ENCODE measurements around the gene PXN. TPM values are rescaled to one million over a fixed set of nuclear protein-coding genes. Genes with fewer than 3 reads are reported as not detected.
A peak's percentile ranks its signal among the peaks of the same experiment; 100 is the strongest.

PXN gene
- total and polyA plus RNA-seq, 2 of the 13 experiments (the other 11 are each of a cell fraction or from before 2014, with no cell fraction given): 13.6 to 14.2 TPM

DNA sequence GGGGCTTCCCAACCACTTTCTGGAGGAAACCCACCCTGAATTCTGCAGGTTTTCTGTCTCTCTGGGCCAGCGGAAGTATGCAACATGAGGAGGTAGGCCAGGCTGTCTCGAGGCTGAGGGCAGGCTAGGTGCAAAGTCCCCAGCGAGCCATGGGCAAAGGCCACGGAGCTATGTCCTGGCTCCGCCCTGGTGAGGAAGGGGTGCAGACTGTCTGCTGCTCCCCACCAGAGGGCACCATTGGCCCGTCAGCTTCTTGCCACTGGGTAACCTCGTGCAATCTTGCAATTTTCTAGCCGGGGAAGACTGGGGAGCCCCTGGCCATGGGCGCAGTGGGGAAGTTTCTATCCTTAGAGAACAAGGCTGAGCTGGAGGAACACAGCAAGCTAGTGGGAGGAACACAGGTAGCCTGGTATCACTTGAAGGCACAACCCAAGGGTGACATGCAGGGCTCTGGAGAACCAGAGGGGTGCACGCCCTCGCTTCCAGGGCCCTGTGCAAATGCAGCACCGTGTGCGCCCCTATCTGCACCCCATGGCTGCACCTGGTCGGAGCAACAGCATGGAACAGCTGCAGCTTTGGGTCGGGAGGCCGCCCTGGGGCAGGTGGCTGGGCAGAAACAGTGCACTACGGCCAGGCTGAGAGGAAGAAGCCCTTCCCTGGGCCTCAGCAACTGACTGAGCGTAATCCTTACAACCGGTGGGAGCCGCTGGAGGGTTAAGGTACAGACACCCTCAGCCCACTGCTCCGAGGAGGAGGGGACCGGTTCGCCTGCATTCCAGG, 37.0 kb downstream of the PXN start (continued):
- TF ChIP-seq, protein P1, sequence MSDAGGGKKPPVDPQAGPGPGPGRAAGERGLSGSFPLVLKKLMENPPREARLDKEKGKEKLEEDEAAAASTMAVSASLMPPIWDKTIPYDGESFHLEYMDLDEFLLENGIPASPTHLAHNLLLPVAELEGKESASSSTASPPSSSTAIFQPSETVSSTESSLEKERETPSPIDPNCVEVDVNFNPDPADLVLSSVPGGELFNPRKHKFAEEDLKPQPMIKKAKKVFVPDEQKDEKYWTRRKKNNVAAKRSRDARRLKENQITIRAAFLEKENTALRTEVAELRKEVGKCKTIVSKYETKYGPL (CRISPR knock-in tag; IDR thresholded peaks at IDR 0.05): no peak
- TF ChIP-seq ZNF737 (CRISPR knock-in tag; IDR thresholded peaks at IDR 0.05; ENCODE audit: borderline replicate concordance): no peak; the same call in 1 of the 2 replicates
- TF ChIP-seq, protein P2, sequence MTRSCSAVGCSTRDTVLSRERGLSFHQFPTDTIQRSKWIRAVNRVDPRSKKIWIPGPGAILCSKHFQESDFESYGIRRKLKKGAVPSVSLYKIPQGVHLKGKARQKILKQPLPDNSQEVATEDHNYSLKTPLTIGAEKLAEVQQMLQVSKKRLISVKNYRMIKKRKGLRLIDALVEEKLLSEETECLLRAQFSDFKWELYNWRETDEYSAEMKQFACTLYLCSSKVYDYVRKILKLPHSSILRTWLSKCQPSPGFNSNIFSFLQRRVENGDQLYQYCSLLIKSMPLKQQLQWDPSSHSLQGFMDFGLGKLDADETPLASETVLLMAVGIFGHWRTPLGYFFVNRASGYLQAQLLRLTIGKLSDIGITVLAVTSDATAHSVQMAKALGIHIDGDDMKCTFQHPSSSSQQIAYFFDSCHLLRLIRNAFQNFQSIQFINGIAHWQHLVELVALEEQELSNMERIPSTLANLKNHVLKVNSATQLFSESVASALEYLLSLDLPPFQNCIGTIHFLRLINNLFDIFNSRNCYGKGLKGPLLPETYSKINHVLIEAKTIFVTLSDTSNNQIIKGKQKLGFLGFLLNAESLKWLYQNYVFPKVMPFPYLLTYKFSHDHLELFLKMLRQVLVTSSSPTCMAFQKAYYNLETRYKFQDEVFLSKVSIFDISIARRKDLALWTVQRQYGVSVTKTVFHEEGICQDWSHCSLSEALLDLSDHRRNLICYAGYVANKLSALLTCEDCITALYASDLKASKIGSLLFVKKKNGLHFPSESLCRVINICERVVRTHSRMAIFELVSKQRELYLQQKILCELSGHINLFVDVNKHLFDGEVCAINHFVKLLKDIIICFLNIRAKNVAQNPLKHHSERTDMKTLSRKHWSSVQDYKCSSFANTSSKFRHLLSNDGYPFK (CRISPR knock-in tag; IDR thresholded peaks at IDR 0.05; ENCODE audit: borderline replicate concordance): peak; percentile 50; the same call in 1 of the 2 replicates
- TF ChIP-seq, protein P3, sequence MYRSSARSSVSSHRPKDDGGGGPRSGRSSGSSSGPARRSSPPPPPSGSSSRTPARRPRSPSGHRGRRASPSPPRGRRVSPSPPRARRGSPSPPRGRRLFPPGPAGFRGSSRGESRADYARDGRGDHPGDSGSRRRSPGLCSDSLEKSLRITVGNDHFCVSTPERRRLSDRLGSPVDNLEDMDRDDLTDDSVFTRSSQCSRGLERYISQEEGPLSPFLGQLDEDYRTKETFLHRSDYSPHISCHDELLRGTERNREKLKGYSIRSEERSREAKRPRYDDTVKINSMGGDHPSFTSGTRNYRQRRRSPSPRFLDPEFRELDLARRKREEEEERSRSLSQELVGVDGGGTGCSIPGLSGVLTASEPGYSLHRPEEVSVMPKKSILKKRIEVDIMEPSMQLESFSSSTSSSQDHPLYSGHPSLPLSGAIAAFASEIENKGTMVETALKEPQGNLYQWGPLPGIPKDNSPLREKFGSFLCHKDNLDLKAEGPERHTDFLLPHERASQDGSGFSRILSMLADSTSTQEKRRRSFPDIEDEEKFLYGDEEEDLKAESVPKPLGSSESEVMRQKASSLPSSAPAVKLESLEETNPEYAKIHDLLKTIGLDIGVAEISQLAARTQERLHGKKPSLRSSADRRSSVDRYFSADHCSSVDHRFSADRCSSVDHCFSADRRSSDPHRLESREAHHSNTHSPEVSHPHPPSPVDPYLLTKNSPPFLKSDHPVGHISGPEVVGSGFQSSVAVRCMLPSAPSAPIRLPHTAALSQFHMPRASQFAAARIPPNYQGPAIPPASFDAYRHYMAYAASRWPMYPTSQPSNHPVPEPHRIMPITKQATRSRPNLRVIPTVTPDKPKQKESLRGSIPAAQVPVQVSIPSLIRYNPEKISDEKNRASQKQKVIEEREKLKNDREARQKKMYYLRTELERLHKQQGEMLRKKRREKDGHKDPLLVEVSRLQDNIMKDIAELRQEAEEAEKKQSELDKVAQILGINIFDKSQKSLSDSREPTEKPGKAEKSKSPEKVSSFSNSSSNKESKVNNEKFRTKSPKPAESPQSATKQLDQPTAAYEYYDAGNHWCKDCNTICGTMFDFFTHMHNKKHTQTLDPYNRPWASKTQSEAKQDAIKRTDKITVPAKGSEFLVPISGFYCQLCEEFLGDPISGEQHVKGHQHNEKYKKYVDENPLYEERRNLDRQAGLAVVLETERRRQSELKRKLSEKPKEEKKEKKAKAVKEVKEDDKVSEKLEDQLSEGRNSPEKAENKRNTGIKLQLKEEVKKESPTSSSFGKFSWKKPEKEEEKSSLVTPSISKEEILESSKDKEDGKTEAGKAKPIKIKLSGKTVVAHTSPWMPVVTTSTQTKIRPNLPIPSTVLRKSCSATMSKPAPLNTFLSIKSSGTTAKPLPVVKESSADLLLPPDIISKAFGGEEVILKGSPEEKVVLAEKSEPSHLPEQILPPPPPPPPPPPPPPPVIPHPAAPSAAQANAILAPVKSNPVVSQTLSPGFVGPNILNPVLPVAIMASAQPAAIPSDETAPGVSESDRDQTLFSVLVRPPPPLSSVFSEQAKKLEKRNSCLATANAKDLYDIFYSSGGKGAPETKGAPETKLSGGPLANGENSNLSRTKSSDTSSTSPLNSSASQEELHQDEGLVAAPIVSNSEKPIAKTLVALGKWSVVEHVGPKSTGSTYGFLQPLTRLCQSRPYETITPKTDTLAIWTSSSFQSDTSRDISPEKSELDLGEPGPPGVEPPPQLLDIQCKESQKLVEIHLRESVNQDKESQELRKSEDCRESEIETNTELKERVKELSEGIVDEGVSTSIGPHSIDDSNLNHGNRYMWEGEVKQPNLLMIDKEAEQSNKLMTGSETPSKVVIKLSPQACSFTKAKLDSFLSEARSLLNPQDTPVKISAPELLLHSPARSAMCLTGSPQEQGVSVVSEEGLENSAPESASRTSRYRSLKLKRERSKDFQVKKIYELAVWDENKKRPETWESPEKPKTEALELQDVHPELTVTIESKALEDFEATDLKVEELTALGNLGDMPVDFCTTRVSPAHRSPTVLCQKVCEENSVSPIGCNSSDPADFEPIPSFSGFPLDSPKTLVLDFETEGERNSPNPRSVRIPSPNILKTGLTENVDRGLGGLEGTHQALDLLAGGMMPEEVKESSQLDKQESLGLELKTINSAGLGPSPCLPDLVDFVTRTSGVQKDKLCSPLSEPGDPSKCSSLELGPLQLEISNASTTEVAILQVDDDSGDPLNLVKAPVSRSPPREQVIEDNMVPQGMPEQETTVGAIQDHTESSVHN (CRISPR knock-in tag; IDR thresholded peaks at IDR 0.05): no peak
- peak; percentile 32 for TF ChIP-seq NRL (CRISPR knock-in tag; IDR thresholded peaks at IDR 0.05; ENCODE audit: borderline replicate concordance)
- TF ChIP-seq NFIC (IDR thresholded peaks at IDR 0.05; ENCODE audit: low read length): 0 out of 2 replicates have a peak, but pooled peaks have one; percentile 17
- TF ChIP-seq, protein P4, sequence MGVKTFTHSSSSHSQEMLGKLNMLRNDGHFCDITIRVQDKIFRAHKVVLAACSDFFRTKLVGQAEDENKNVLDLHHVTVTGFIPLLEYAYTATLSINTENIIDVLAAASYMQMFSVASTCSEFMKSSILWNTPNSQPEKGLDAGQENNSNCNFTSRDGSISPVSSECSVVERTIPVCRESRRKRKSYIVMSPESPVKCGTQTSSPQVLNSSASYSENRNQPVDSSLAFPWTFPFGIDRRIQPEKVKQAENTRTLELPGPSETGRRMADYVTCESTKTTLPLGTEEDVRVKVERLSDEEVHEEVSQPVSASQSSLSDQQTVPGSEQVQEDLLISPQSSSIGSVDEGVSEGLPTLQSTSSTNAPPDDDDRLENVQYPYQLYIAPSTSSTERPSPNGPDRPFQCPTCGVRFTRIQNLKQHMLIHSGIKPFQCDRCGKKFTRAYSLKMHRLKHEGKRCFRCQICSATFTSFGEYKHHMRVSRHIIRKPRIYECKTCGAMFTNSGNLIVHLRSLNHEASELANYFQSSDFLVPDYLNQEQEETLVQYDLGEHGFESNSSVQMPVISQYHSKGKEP (CRISPR knock-in tag; IDR thresholded peaks at IDR 0.05): 0 out of 2 replicates have a peak, but pooled peaks have one; percentile 54
- peak; percentile 68; the same call in 1 of the 2 replicates for TF ChIP-seq ZNF766 (CRISPR knock-in tag; IDR thresholded peaks at IDR 0.05; ENCODE audit: borderline replicate concordance)
- TF ChIP-seq ZC3H4 (CRISPR knock-in tag; IDR thresholded peaks at IDR 0.05; ENCODE audit: borderline replicate concordance): no peak
- TF ChIP-seq KDM1A (CRISPR knock-in tag; IDR thresholded peaks at IDR 0.05): no peak
- TF ChIP-seq, protein P5, sequence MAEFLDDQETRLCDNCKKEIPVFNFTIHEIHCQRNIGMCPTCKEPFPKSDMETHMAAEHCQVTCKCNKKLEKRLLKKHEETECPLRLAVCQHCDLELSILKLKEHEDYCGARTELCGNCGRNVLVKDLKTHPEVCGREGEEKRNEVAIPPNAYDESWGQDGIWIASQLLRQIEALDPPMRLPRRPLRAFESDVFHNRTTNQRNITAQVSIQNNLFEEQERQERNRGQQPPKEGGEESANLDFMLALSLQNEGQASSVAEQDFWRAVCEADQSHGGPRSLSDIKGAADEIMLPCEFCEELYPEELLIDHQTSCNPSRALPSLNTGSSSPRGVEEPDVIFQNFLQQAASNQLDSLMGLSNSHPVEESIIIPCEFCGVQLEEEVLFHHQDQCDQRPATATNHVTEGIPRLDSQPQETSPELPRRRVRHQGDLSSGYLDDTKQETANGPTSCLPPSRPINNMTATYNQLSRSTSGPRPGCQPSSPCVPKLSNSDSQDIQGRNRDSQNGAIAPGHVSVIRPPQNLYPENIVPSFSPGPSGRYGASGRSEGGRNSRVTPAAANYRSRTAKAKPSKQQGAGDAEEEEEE (CRISPR knock-in tag; IDR thresholded peaks at IDR 0.05; ENCODE audit: borderline replicate concordance): no peak

Measured in HepG2 (cell line).